A673 (cell line): ENCODE results near the gene FKBP11.

ENCODE experiments used
- CTCF ChIP-seq: fragments of 300-800, 200-600 bp; sonication (generic); conservative IDR thresholded peaks from 2 replicates; pipeline ENCODE4 v1.5.1; 2017; ENCODE audit warnings: low read depth, mild to moderate bottlenecking, antibody characterized with exemption, low read length, moderate library complexity, mixed read lengths
- EZH2 ChIP-seq: fragments of 200-600 bp; sonication (generic); IDR thresholded peaks from 2 replicates; pipeline ENCODE4 v1.6.1; 2017; ENCODE audit warnings: borderline replicate concordance, low read depth, mild to moderate bottlenecking, mixed read lengths, antibody characterized with exemption, low read length; ENCODE audit not compliant: poor library complexity, severe bottlenecking

GRCh38 chr12:48960834-48961233, 35.5 kb upstream of the FKBP11 start:
- TF ChIP-seq CTCF (no peak), EZH2 (no peak)
